Measurements from ENCODE around the gene CD44. TPM values are rescaled to one million over a fixed set of nuclear protein-coding genes. Genes with fewer than 3 reads are reported as not detected.
A peak's percentile ranks its signal among the peaks of the same experiment; 100 is the strongest.

The CD44 gene
- total and polyA plus RNA-seq, 2 experiments from 2014 or later = 8.5 to 41.3 TPM

GRCh38 chr11:35174666-35175065, 35.7 kb downstream of the CD44 start:
- Histone ChIP-seq H3K4me3 (no peak overlapping the region), H3K27me3 (no peaks in the 10 kb centered on the region), H3K9me3 (ENCODE audit: low read depth) (no peaks in the 10 kb centered on the region), H3K27ac (no peak overlapping the region), H3K36me3 (no peaks in the 10 kb centered on the region), H3K4me1 (ENCODE audit: low read depth) (peaks cover 24% of the 10 kb centered on the region)
- peak in 1 of 2 donors; percentile 68 for DNase-seq (ENCODE audit: low read depth in 1 of 2, low spot score in 1 of 2)
- TF ChIP-seq CTCF (IDR thresholded peaks at IDR 0.05; ENCODE audit: low read depth, low read length) = no peak

GRCh38 chr11:35177370-35177769, 38.4 kb downstream of the CD44 start:
- Histone ChIP-seq H3K36me3 (no peaks in the 10 kb centered on the region), H3K9me3 (ENCODE audit: low read depth) (no peaks in the 10 kb centered on the region), H3K27ac (peak overlapping the region; percentile 49), H3K27me3 (no peaks in the 10 kb centered on the region), H3K4me3 (no peak overlapping the region), H3K4me1 (ENCODE audit: low read depth) (peaks cover 24% of the 10 kb centered on the region)
- TF ChIP-seq CTCF (IDR thresholded peaks at IDR 0.05; ENCODE audit: low read depth, low read length) = no peak
- peak in 1 of 2 donors; percentile 59 for DNase-seq (ENCODE audit: low read depth in 1 of 2, low spot score in 1 of 2)

GRCh38 chr11:35178067-35178805, 39.3 kb downstream of the CD44 start:
- Histone ChIP-seq H3K36me3 (no peaks in the 10 kb centered on the region), H3K4me1 (ENCODE audit: low read depth) (peaks cover 20% of the 10 kb centered on the region), H3K9me3 (ENCODE audit: low read depth) (no peaks in the 10 kb centered on the region), H3K27ac (peak overlapping the region; percentile 49), H3K4me3 (no peak overlapping the region), H3K27me3 (no peaks in the 10 kb centered on the region)
- no peak for DNase-seq (ENCODE audit: low read depth in 1 of 2, low spot score in 1 of 2)
- TF ChIP-seq CTCF (IDR thresholded peaks at IDR 0.05; ENCODE audit: low read depth, low read length) = no peak

GRCh38 chr11:35178873-35179272, 39.9 kb downstream of the CD44 start:
- DNase-seq (ENCODE audit: low read depth in 1 of 2, low spot score in 1 of 2) = no peak
- no peak overlapping the region for H3K27ac ChIP-seq
- peaks cover 15% of the 10 kb centered on the region for H3K4me1 ChIP-seq (ENCODE audit: low read depth)
- H3K9me3 ChIP-seq (ENCODE audit: low read depth) = no peaks in the 10 kb centered on the region
- H3K27me3 ChIP-seq = no peaks in the 10 kb centered on the region
- H3K4me3 ChIP-seq = no peak overlapping the region
- no peak for TF ChIP-seq CTCF (IDR thresholded peaks at IDR 0.05; ENCODE audit: low read depth, low read length)
- no peaks in the 10 kb centered on the region for H3K36me3 ChIP-seq

- no peak for TF ChIP-seq CTCF (IDR thresholded peaks at IDR 0.05; ENCODE audit: low read depth, low read length)
- Histone ChIP-seq H3K9me3 (ENCODE audit: low read depth) (no peaks in the 10 kb centered on the region), H3K27ac (no peak overlapping the region), H3K27me3 (no peaks in the 10 kb centered on the region), H3K4me1 (ENCODE audit: low read depth) (peaks cover 15% of the 10 kb centered on the region), H3K36me3 (no peaks in the 10 kb centered on the region), H3K4me3 (no peak overlapping the region)
- no peak for DNase-seq (ENCODE audit: low read depth in 1 of 2, low spot score in 1 of 2)
These were observed 40.6 kb downstream of the CD44 start for GRCh38 chr11:35179466-35180135.

Data from cardiac muscle cell (in vitro differentiated cells and primary cell).